ENCODE measurements around the gene TSPAN12.
"Not testable (repeated sequence)": the region's sequence is repeated elsewhere in the genome, so short reads cannot be mapped to it uniquely, and the experiment has no call there.

Gene TSPAN12

GRCh38 chr7:120857588-120858573, at the start of gene TSPAN12:
Gene TSPAN12, minus strand, starts transcription at chr7:120858144. Its CDS starts 1,381 bp downstream, at chr7:120856763.
- Histone ChIP-seq H3K9ac (ENCODE audit: low read depth, low read length) (peak within 1 kb of the TSS; percentile 83), H3K4me1 (ENCODE audit: control insufficient read depth, insufficient read depth, low read length) (0 out of 2 replicates have a peak, but pooled peaks cover 6% of the 10 kb centered on the region), H3K9me3 (ENCODE audit: control insufficient read depth, insufficient read depth, low read length) (no peaks in the 10 kb centered on the region), H3K4me3 (ENCODE audit: low read depth, low read length) (peak within 1 kb of the TSS; percentile 83), H3K27me3 (ENCODE audit: control insufficient read depth, insufficient read depth, low read length) (no peaks in the 10 kb centered on the region), H3K27ac (ENCODE audit: low read depth, low read length) (peak within 1 kb of the TSS; percentile 93), H3K36me3 (ENCODE audit: control insufficient read depth, insufficient read depth, low read length) (peaks cover 7% of the 10 kb centered on the region; the same call in 1 of the 2 replicates)

GRCh38 chr7:120898715-120899499, 41.0 kb upstream of the TSPAN12 start:
- Histone ChIP-seq H3K9me3 (ENCODE audit: control insufficient read depth, insufficient read depth, low read length) (peaks cover 42% of the 10 kb centered on the region), H3K36me3 (ENCODE audit: control insufficient read depth, insufficient read depth, low read length) (no peaks in the 10 kb centered on the region), H3K4me1 (ENCODE audit: control insufficient read depth, insufficient read depth, low read length) (no peaks in the 10 kb centered on the region), H3K4me3 (ENCODE audit: low read depth, low read length) (no peak overlapping the region), H3K27ac (ENCODE audit: low read depth, low read length) (no peak overlapping the region), H3K27me3 (ENCODE audit: control insufficient read depth, insufficient read depth, low read length) (no peaks in the 10 kb centered on the region), H3K9ac (ENCODE audit: low read depth, low read length) (no peak overlapping the region)

- peaks cover 53% of the 10 kb centered on the region for H3K9me3 ChIP-seq (ENCODE audit: control insufficient read depth, insufficient read depth, low read length)
- not testable (repeated sequence) for H3K27me3 ChIP-seq (ENCODE audit: control insufficient read depth, insufficient read depth, low read length); H3K27ac ChIP-seq (ENCODE audit: low read depth, low read length); H3K4me3 ChIP-seq (ENCODE audit: low read depth, low read length); H3K4me1 ChIP-seq (ENCODE audit: control insufficient read depth, insufficient read depth, low read length); H3K9ac ChIP-seq (ENCODE audit: low read depth, low read length); H3K36me3 ChIP-seq (ENCODE audit: control insufficient read depth, insufficient read depth, low read length)
Measured at GRCh38 chr7:120895253-120895652, 37.3 kb upstream of the TSPAN12 start.

- H3K9ac ChIP-seq (ENCODE audit: low read depth, low read length); H3K36me3 ChIP-seq (ENCODE audit: control insufficient read depth, insufficient read depth, low read length); H3K27ac ChIP-seq (ENCODE audit: low read depth, low read length); H3K9me3 ChIP-seq (ENCODE audit: control insufficient read depth, insufficient read depth, low read length); H3K27me3 ChIP-seq (ENCODE audit: control insufficient read depth, insufficient read depth, low read length); H3K4me1 ChIP-seq (ENCODE audit: control insufficient read depth, insufficient read depth, low read length); H3K4me3 ChIP-seq (ENCODE audit: low read depth, low read length): not testable (repeated sequence)
Measured at GRCh38 chr7:120885602-120886001, 27.7 kb upstream of the TSPAN12 start.

GRCh38 chr7:120877701-120878100, 19.8 kb upstream of the TSPAN12 start:
- no peak overlapping the region for H3K27ac ChIP-seq (ENCODE audit: low read depth, low read length)
- H3K9me3 ChIP-seq (ENCODE audit: control insufficient read depth, insufficient read depth, low read length) = no peaks in the 10 kb centered on the region
- H3K4me1 ChIP-seq (ENCODE audit: control insufficient read depth, insufficient read depth, low read length) = peaks cover 14% of the 10 kb centered on the region
- no peak overlapping the region for H3K4me3 ChIP-seq (ENCODE audit: low read depth, low read length)
- no peaks in the 10 kb centered on the region for H3K27me3 ChIP-seq (ENCODE audit: control insufficient read depth, insufficient read depth, low read length)
- no peak overlapping the region for H3K9ac ChIP-seq (ENCODE audit: low read depth, low read length)
- no peaks in the 10 kb centered on the region for H3K36me3 ChIP-seq (ENCODE audit: control insufficient read depth, insufficient read depth, low read length)

- Histone ChIP-seq H3K9me3 (ENCODE audit: control insufficient read depth, insufficient read depth, low read length) (no peaks in the 10 kb centered on the region), H3K36me3 (ENCODE audit: control insufficient read depth, insufficient read depth, low read length) (no peaks in the 10 kb centered on the region), H3K9ac (ENCODE audit: low read depth, low read length) (no peak overlapping the region), H3K27me3 (ENCODE audit: control insufficient read depth, insufficient read depth, low read length) (no peaks in the 10 kb centered on the region), H3K4me1 (ENCODE audit: control insufficient read depth, insufficient read depth, low read length) (peaks cover 14% of the 10 kb centered on the region), H3K4me3 (ENCODE audit: low read depth, low read length) (no peak overlapping the region), H3K27ac (ENCODE audit: low read depth, low read length) (no peak overlapping the region)
Measured at GRCh38 chr7:120876922-120877321, 19.0 kb upstream of the TSPAN12 start.

GRCh38 chr7:120874722-120875121, 16.8 kb upstream of the TSPAN12 start:
- H3K27ac ChIP-seq (ENCODE audit: low read depth, low read length) = no peak overlapping the region
- no peaks in the 10 kb centered on the region for H3K36me3 ChIP-seq (ENCODE audit: control insufficient read depth, insufficient read depth, low read length)
- H3K9me3 ChIP-seq (ENCODE audit: control insufficient read depth, insufficient read depth, low read length) = no peaks in the 10 kb centered on the region
- H3K4me1 ChIP-seq (ENCODE audit: control insufficient read depth, insufficient read depth, low read length) = peaks cover 14% of the 10 kb centered on the region
- no peak overlapping the region for H3K4me3 ChIP-seq (ENCODE audit: low read depth, low read length)
- no peak overlapping the region for H3K9ac ChIP-seq (ENCODE audit: low read depth, low read length)
- H3K27me3 ChIP-seq (ENCODE audit: control insufficient read depth, insufficient read depth, low read length) = no peaks in the 10 kb centered on the region

GRCh38 chr7:120874016-120874415, 16.1 kb upstream of the TSPAN12 start:
- H3K9ac ChIP-seq (ENCODE audit: low read depth, low read length) = no peak overlapping the region
- H3K9me3 ChIP-seq (ENCODE audit: control insufficient read depth, insufficient read depth, low read length) = no peaks in the 10 kb centered on the region
- H3K27ac ChIP-seq (ENCODE audit: low read depth, low read length) = no peak overlapping the region
- H3K4me1 ChIP-seq (ENCODE audit: control insufficient read depth, insufficient read depth, low read length) = peaks cover 14% of the 10 kb centered on the region
- H3K4me3 ChIP-seq (ENCODE audit: low read depth, low read length) = no peak overlapping the region
- H3K36me3 ChIP-seq (ENCODE audit: control insufficient read depth, insufficient read depth, low read length) = no peaks in the 10 kb centered on the region
- no peaks in the 10 kb centered on the region for H3K27me3 ChIP-seq (ENCODE audit: control insufficient read depth, insufficient read depth, low read length)

GRCh38 chr7:120873401-120873800, 15.5 kb upstream of the TSPAN12 start:
- Histone ChIP-seq H3K4me1 (ENCODE audit: control insufficient read depth, insufficient read depth, low read length) (peaks cover 14% of the 10 kb centered on the region), H3K9ac (ENCODE audit: low read depth, low read length) (no peak overlapping the region), H3K27ac (ENCODE audit: low read depth, low read length) (no peak overlapping the region), H3K4me3 (ENCODE audit: low read depth, low read length) (no peak overlapping the region; the same call in 1 of the 2 replicates), H3K27me3 (ENCODE audit: control insufficient read depth, insufficient read depth, low read length) (no peaks in the 10 kb centered on the region), H3K9me3 (ENCODE audit: control insufficient read depth, insufficient read depth, low read length) (no peaks in the 10 kb centered on the region), H3K36me3 (ENCODE audit: control insufficient read depth, insufficient read depth, low read length) (no peaks in the 10 kb centered on the region)

GRCh38 chr7:120869700-120870099, 11.8 kb upstream of the TSPAN12 start:
- Histone ChIP-seq H3K27ac (ENCODE audit: low read depth, low read length) (no peak overlapping the region), H3K27me3 (ENCODE audit: control insufficient read depth, insufficient read depth, low read length) (no peaks in the 10 kb centered on the region), H3K4me3 (ENCODE audit: low read depth, low read length) (no peak overlapping the region), H3K4me1 (ENCODE audit: control insufficient read depth, insufficient read depth, low read length) (peaks cover 14% of the 10 kb centered on the region), H3K9me3 (ENCODE audit: control insufficient read depth, insufficient read depth, low read length) (no peaks in the 10 kb centered on the region), H3K36me3 (ENCODE audit: control insufficient read depth, insufficient read depth, low read length) (no peaks in the 10 kb centered on the region), H3K9ac (ENCODE audit: low read depth, low read length) (no peak overlapping the region)

GRCh38 chr7:120867932-120868331, 10.0 kb upstream of the TSPAN12 start:
- Histone ChIP-seq H3K27me3 (ENCODE audit: control insufficient read depth, insufficient read depth, low read length) (no peaks in the 10 kb centered on the region), H3K9ac (ENCODE audit: low read depth, low read length) (no peak overlapping the region), H3K36me3 (ENCODE audit: control insufficient read depth, insufficient read depth, low read length) (no peaks in the 10 kb centered on the region), H3K9me3 (ENCODE audit: control insufficient read depth, insufficient read depth, low read length) (no peaks in the 10 kb centered on the region), H3K4me1 (ENCODE audit: control insufficient read depth, insufficient read depth, low read length) (peaks cover 1% of the 10 kb centered on the region), H3K27ac (ENCODE audit: low read depth, low read length) (no peak overlapping the region), H3K4me3 (ENCODE audit: low read depth, low read length) (no peak overlapping the region)

Measured in HUES48 (cell line).